Transverse colon (tissue), 4 donors: ENCODE data around the gene JAZF1.

Source experiments
- EP300 ChIP-seq: sonication (generic); formaldehyde crosslinking; IDR thresholded peaks from one replicate; pipeline ENCODE4 v1.6.1; 2017; ENCODE audit warnings: antibody characterized with exemption, low read depth
- POLR2A ChIP-seq: fragments of 450-650 bp; IDR thresholded peaks from one replicate; pipeline ENCODE4 v1.6.1; 2016; ENCODE audit warnings: antibody characterized with exemption, mild to moderate bottlenecking, moderate library complexity
- POLR2AphosphoS5 ChIP-seq, 3 donors: sonication (generic); formaldehyde crosslinking; IDR thresholded peaks; one replicate each; pipeline ENCODE4 v1.6.1; 2016; ENCODE audit warnings: antibody characterized with exemption in 3 of 3
- TF ChIP-seq, protein P1 (sequence below), 5 experiments: fragments of 200-600 bp in 3 of 5; fragments of 450-650 bp in 2 of 5; sonication (generic) in 3 of 5; IDR thresholded peaks; 1 replicate in 2 of 5; 2 replicates in 3 of 5; pipeline ENCODE4 v1.5.1; 2016 to 2017; ENCODE audit warnings: antibody characterized with exemption in 5 of 5, inconsistent platforms in 3 of 5, mild to moderate bottlenecking in 2 of 5, moderate library complexity in 1 of 5

GRCh38 chr7:28168393-28169158 is 12.0 kb downstream of the JAZF1 start:
- TF ChIP-seq, protein P1, sequence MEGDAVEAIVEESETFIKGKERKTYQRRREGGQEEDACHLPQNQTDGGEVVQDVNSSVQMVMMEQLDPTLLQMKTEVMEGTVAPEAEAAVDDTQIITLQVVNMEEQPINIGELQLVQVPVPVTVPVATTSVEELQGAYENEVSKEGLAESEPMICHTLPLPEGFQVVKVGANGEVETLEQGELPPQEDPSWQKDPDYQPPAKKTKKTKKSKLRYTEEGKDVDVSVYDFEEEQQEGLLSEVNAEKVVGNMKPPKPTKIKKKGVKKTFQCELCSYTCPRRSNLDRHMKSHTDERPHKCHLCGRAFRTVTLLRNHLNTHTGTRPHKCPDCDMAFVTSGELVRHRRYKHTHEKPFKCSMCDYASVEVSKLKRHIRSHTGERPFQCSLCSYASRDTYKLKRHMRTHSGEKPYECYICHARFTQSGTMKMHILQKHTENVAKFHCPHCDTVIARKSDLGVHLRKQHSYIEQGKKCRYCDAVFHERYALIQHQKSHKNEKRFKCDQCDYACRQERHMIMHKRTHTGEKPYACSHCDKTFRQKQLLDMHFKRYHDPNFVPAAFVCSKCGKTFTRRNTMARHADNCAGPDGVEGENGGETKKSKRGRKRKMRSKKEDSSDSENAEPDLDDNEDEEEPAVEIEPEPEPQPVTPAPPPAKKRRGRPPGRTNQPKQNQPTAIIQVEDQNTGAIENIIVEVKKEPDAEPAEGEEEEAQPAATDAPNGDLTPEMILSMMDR (IDR thresholded peaks at IDR 0.05): no peak
- no peak for TF ChIP-seq EP300
- no peak for TF ChIP-seq POLR2AphosphoS5 (IDR thresholded peaks at IDR 0.05)
- TF ChIP-seq POLR2A: no peak
